Chondrocyte (in vitro differentiated cells): Measurements from ENCODE around the gene OR1Q1. TPM values are rescaled to one million over a fixed set of nuclear protein-coding genes. Genes with fewer than 3 reads are reported as not detected.

Source experiments
- DNase-seq: peaks from one replicate; pipeline ENCODE4 v3.0.0; 2021; ENCODE audit warnings: mixed read lengths, low spot score
- H3K27ac Mint-ChIP-seq: one replicate; pipeline ENCODE4 v1.8.0; 2021; ENCODE audit warnings: mild to moderate bottlenecking, moderate library complexity, mixed read lengths; ENCODE audit not compliant: unreplicated experiment
- H3K27me3 Mint-ChIP-seq: 2 replicates; pipeline ENCODE4 v1.8.0; 2021; ENCODE audit warnings: low read depth, mixed read lengths
- H3K36me3 Mint-ChIP-seq: 2 replicates; pipeline ENCODE4 v1.8.0; 2021; ENCODE audit warnings: low read depth, mixed read lengths
- H3K4me1 Mint-ChIP-seq: 2 replicates; pipeline ENCODE4 v1.8.0; 2021; ENCODE audit warnings: low read depth, mild to moderate bottlenecking, mixed read lengths
- H3K4me3 Mint-ChIP-seq: one replicate; pipeline ENCODE4 v1.8.0; 2021; ENCODE audit warnings: mild to moderate bottlenecking, moderate library complexity, mixed read lengths; ENCODE audit not compliant: unreplicated experiment
- H3K9me3 Mint-ChIP-seq: 2 replicates; pipeline ENCODE4 v1.8.0; 2021; ENCODE audit warnings: low read depth, mixed read lengths
- CTCF ChIP-seq: fragments of 200-600 bp; sonication (generic); IDR thresholded peaks from 2 replicates; pipeline ENCODE4 v1.5.0; 2021; ENCODE audit warnings: antibody characterized with exemption, mild to moderate bottlenecking, moderate library complexity
- total RNA-seq: library from RNA; stranded (reverse); gene quantifications from 3 replicates; pipeline ENCODE4 v1.2.1, GENCODE V29; 2021

OR1Q1 gene
- total RNA-seq, 1 donor from 2014 or later: not detected

- H3K36me3 Mint-ChIP-seq: no peaks in the 10 kb centered on the region
These were observed 8.8 kb upstream of the OR1Q1 start for GRCh38 chr9:122605691-122606090.

GRCh38 chr9:122606587-122606986, 8.0 kb upstream of the OR1Q1 start:
- no peak for TF ChIP-seq CTCF
- H3K36me3 Mint-ChIP-seq: no peaks in the 10 kb centered on the region
- H3K27me3 Mint-ChIP-seq: peaks cover 15% of the 10 kb centered on the region
- no peaks in the 10 kb centered on the region for H3K4me1 Mint-ChIP-seq
- no peak for DNase-seq
- H3K27ac Mint-ChIP-seq: no peak overlapping the region
- H3K4me3 Mint-ChIP-seq: no peak overlapping the region
- peaks cover 2% of the 10 kb centered on the region for H3K9me3 Mint-ChIP-seq

More at GRCh38 chr9:122605691-122606090, 8.8 kb upstream of the OR1Q1 start:
- Mint-ChIP-seq H3K4me3 (no peak overlapping the region), H3K4me1 (no peaks in the 10 kb centered on the region), H3K27ac (no peak overlapping the region), H3K9me3 (peaks cover 7% of the 10 kb centered on the region), H3K27me3 (peaks cover 8% of the 10 kb centered on the region)
- no peak for DNase-seq
- TF ChIP-seq CTCF: no peak

GRCh38 chr9:122609804-122610203, 4.7 kb upstream of the OR1Q1 start:
- H3K36me3 Mint-ChIP-seq: no peaks in the 10 kb centered on the region
- H3K4me1 Mint-ChIP-seq: no peaks in the 10 kb centered on the region
- no peak for DNase-seq
- H3K27ac Mint-ChIP-seq: no peak overlapping the region
- no peak overlapping the region for H3K4me3 Mint-ChIP-seq
- TF ChIP-seq CTCF: no peak
- no peaks in the 10 kb centered on the region for H3K9me3 Mint-ChIP-seq
- H3K27me3 Mint-ChIP-seq: peaks cover 11% of the 10 kb centered on the region

GRCh38 chr9:122619996-122620395, 5.5 kb downstream of the OR1Q1 start:
- Mint-ChIP-seq H3K9me3 (peaks cover 6% of the 10 kb centered on the region), H3K27me3 (peaks cover 22% of the 10 kb centered on the region), H3K4me3 (no peak overlapping the region), H3K27ac (no peak overlapping the region), H3K36me3 (peaks cover 1% of the 10 kb centered on the region), H3K4me1 (no peaks in the 10 kb centered on the region)
- no peak for TF ChIP-seq CTCF
- DNase-seq: no peak

DNA sequence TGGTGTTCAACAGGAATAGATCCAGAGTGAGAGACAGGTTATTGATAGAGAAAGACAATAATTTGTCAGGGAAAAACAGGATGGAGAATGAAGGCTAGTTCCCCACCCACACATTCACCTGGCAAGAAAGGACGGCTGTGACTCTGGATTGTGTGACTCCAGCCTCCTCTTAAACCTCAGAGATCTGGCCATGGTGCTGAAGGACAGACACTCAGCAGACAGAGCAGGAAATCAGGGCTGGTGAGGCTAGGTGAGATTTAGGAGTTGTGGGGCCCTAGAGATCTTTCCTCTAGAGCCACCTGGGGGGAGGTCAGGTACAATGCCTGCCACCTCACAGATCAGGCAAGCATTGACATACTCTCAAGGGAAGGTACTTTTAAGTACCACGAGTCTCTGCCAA, 27.7 kb downstream of the OR1Q1 start:
- no peak for TF ChIP-seq CTCF
- Mint-ChIP-seq H3K27ac (no peak overlapping the region), H3K27me3 (peaks cover 12% of the 10 kb centered on the region), H3K9me3 (peaks cover 11% of the 10 kb centered on the region), H3K36me3 (no peaks in the 10 kb centered on the region), H3K4me3 (no peak overlapping the region), H3K4me1 (no peaks in the 10 kb centered on the region)
- no peak for DNase-seq
